Esophagus (tissue), 2 donors: ENCODE measurements around the gene TIAM1. TPM values are rescaled to one million over a fixed set of nuclear protein-coding genes. Genes with fewer than 3 reads are reported as not detected.

Experiments
- H3K27ac ChIP-seq, 2 donors: one replicate each; pipeline ENCODE4 v1.5.1; 2013; ENCODE audit warnings: low read depth in 2 of 2, mild to moderate bottlenecking in 2 of 2, inconsistent platforms in 1 of 2, low read length in 1 of 2, moderate library complexity in 1 of 2
- H3K27me3 ChIP-seq, 2 donors: one replicate each; pipeline ENCODE4 v1.6.1; 2013; ENCODE audit warnings: low read length in 2 of 2, control low read depth in 1 of 2, mild to moderate bottlenecking in 1 of 2; ENCODE audit not compliant: insufficient read depth in 2 of 2, control insufficient read depth in 1 of 2
- H3K36me3 ChIP-seq, 2 donors: one replicate each; pipeline ENCODE4 v1.6.1; 2013; ENCODE audit warnings: low read length in 1 of 2; ENCODE audit not compliant: control insufficient read depth in 2 of 2, insufficient read depth in 2 of 2
- H3K4me1 ChIP-seq, 2 donors: one replicate each; pipeline ENCODE4 v1.6.1; 2013; ENCODE audit warnings: low read length in 1 of 2; ENCODE audit not compliant: control insufficient read depth in 2 of 2, insufficient read depth in 2 of 2
- H3K4me3 ChIP-seq, 2 donors: one replicate each; pipeline ENCODE4 v1.5.1; 2013; ENCODE audit warnings: low read length in 2 of 2, mild to moderate bottlenecking in 2 of 2, low read depth in 1 of 2, moderate library complexity in 1 of 2
- H3K9me3 ChIP-seq, 2 donors: one replicate each; pipeline ENCODE4 v1.6.1; 2013; ENCODE audit warnings: mild to moderate bottlenecking in 2 of 2, low read depth in 1 of 2, low read length in 1 of 2, moderate library complexity in 1 of 2; ENCODE audit not compliant: control insufficient read depth in 2 of 2, insufficient read depth in 1 of 2
- WGBS, 2 donors: extraction: QIAGEN DNeasy Blood & Tissue Kit; methylation state at CpG; one replicate each; pipeline ENCODE4 v1.1.7; 2013; 5-methylcytosine and 5-hydroxymethylcytosine counted together
- polyA plus RNA-seq, 2 donors: library from polyadenylated mRNA; stranded (reverse); fragments of 200-250 nt; gene quantifications; one replicate each; pipeline ENCODE4 v1.2.3, GENCODE V29; 2013
- donor health status: healthy with polysubstance abuse.
- donor health status: Bipolar disorder and iron deficiency.

TIAM1 gene
- polyA plus RNA-seq, 2 donors: 19.5 to 24.3 TPM

DNA sequence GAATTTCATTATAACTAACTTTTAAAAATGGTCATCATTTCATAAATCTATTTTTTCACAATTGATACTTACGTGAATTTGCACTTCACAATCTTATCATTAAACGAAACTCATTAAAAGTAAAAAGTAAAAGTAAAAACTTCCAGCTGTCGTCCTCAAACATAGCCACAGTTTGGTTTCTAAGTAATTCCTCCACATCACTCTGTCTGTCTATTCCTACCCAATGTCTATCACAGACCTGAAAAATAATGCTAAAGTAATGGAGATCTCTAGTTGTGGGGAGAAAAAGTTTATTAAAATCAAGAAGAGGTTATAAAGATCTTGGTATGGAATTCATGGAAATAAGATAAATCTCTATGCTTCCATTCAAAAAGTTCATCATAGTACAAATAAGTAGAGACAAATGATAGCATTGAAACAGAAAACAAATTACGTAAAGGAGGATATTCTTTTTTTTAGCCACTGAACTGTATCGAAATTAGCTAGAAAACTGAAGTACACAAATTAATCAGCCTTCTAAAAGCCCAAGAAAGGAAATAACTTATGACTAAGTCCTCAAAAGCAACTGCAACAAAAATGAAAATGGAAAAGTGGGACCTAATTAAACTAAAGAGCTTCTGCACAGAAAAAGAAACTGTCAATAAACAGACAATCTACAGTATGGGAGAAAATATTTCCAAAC lies 148.6 kb downstream of the TIAM1 start:
- Histone ChIP-seq H3K36me3 (peaks cover 0 to 3% of the 10 kb centered on the region in 2 donors), H3K4me1 (peaks cover 0 to 3% of the 10 kb centered on the region in 2 donors), H3K27me3 (no peaks in the 10 kb centered on the region), H3K4me3 (no peak overlapping the region), H3K9me3 (no peaks in the 10 kb centered on the region), H3K27ac (no peak overlapping the region)
- WGBS, 2 donors: 64 to 75% methylated on average over 5 of the region's 5 CpGs

DNA sequence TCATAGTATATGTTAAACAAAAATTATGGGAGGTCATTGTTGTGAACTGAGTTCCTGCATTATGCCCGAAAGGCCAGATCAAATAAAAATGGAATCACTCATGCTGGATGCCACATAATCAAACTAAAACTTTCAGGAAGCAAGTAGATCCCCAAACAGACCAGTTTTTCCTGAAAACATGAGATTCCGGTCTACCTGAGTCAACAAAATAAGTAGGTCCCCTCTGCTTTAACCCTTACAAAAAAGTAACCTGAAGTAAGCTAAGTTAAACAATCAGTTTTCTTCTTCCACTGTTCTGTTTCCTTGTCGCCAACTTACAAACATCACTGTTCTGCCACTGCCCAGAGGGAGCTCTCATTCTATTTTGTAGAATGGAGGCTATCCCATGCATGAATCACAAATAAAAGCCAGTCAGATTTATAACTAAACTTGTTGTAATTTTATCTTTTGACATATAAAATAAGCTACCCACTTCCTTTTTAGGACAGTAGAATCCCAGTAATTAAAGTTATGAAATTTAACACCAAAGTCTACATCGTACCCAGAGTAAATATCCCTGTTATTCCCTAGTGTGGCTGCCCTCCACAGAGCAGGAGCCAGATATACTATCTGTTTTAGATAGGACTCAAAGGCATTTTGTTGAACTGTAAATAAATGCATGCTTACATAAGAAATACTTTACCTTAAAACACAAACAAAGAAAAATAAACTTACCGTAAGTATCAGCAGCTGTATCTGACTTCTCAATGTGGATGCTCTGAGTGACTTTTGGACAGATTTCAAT lies 149.4 kb downstream of the TIAM1 start:
- Histone ChIP-seq H3K4me3 (no peak overlapping the region), H3K4me1 (peaks cover 0 to 3% of the 10 kb centered on the region in 2 donors), H3K27me3 (no peaks in the 10 kb centered on the region), H3K9me3 (no peaks in the 10 kb centered on the region), H3K36me3 (peaks cover 0 to 3% of the 10 kb centered on the region in 2 donors), H3K27ac (no peak overlapping the region)
- WGBS, 2 donors: 73 to 76% methylated on average over 5 of the region's 5 CpGs

DNA sequence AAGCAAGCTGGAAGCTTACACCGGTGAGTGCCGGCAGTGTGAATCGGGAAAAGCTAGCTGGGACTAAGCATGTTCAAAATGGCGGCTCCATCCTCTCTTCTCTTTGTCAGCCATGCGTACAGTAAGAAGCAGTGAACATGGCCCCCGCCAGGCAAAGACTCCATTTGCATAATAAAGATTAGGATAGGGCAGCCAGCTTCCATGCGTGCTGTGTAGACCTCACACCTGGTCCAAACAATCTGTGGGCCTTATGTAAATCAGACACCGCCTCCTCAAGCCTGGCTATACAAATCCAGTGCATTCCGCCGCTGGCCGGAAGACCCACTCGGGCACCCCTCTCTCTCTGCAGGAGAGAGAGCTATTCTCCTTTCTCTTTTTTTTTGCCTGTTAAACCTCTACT lies 150.3 kb downstream of the TIAM1 start:
- 93 to 98% methylated on average over 12 of the region's 12 CpGs for WGBS, 2 donors
- H3K4me3 ChIP-seq: no peak overlapping the region
- H3K9me3 ChIP-seq: no peaks in the 10 kb centered on the region
- peaks cover 0 to 3% of the 10 kb centered on the region in 2 donors for H3K4me1 ChIP-seq
- no peak overlapping the region for H3K27ac ChIP-seq
- no peaks in the 10 kb centered on the region for H3K27me3 ChIP-seq
- H3K36me3 ChIP-seq: no peaks in the 10 kb centered on the region

DNA sequence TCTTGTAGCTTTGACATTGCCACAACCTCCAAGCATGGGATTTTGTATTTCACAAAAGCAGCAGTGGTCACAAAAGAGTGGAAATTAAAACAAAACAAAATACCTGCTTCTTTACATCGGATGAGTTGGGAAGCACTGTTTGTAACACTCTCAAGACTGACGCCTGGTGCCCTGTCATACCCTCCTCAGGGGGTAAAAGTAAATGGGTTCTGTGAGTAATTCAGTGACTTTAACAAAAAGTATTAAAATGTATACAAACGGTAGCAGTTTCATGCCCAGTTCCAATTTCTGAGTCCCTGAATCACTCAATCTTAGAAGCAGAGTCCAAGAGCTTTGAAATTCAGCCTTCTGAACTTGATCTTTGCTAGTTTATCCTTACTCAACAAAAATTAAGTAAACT lies 152.5 kb downstream of the TIAM1 start:
- Histone ChIP-seq H3K27me3 (no peaks in the 10 kb centered on the region), H3K9me3 (no peaks in the 10 kb centered on the region), H3K4me1 (peaks cover 0 to 3% of the 10 kb centered on the region in 2 donors), H3K4me3 (no peak overlapping the region), H3K27ac (no peak overlapping the region), H3K36me3 (no peaks in the 10 kb centered on the region)
- WGBS, 2 donors: 85 to 90% methylated on average over 3 of the region's 3 CpGs

DNA sequence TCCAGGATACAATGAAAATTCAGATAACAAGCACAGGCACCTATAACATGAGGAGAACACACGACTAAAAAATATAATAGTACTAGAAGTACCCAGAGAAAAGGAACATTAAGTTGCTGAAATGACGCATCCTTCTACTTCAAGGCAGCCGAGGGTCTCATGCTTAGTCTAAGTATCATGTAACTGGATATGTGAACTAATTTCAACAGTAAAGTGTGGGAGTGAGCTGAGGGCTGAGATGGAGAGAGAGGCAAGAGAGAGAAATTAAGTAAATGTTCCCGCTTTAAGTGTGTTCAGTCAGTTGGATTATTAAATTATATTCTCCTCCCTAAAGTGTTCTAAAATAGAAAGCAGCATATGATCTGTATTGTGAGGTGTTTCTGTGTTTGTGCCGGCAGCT lies 153.5 kb downstream of the TIAM1 start:
- Histone ChIP-seq H3K9me3 (no peaks in the 10 kb centered on the region), H3K4me3 (no peak overlapping the region), H3K27ac (no peak overlapping the region), H3K27me3 (no peaks in the 10 kb centered on the region), H3K36me3 (no peaks in the 10 kb centered on the region), H3K4me1 (peaks cover 0 to 3% of the 10 kb centered on the region in 2 donors)
- WGBS, 2 donors: 87 to 90% methylated on average over 5 of the region's 5 CpGs

DNA sequence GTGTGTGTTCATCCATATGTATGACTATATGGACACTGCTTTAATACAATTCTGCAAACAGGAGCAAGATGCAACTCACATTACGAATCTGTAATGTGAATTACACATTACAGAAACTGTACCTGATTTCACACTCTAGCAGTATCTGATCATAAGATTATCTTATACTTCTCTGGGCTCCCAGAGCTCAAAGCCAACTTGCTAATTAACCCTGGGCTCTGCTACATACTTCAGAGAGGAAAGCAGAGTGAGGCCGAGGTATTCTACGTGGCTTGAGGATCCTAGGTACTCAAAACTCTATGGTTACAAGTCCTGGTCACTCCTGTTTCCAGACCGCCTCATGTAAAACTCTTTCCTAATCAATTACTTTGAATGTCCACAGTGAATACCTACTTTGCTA lies 156.6 kb downstream of the TIAM1 start:
- Histone ChIP-seq H3K9me3 (no peaks in the 10 kb centered on the region), H3K4me1 (no peaks in the 10 kb centered on the region), H3K27ac (no peak overlapping the region), H3K4me3 (no peak overlapping the region), H3K36me3 (peaks cover 3 to 5% of the 10 kb centered on the region in 2 donors), H3K27me3 (no peaks in the 10 kb centered on the region)
- WGBS, 2 donors: 83 to 90% methylated on average over 4 of the region's 4 CpGs

DNA sequence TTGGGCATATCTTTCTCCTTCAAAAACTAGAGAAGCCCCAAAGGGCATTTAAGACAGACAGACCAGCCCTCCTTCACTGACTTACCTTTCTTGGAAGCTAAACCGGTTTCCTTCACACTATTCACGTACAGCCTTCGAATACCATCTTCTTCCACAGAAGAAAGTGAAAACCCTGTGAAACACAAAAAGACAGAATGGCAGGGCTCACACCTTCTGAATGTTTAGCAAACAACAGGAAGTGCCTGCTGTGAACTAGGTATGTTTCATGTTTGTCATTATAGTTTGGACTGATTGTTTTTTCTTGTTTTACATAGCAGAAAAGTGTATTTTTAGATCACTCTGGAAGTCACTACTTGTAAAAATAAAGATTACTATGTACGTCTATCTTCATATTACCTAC lies 157.1 kb downstream of the TIAM1 start:
- H3K4me3 ChIP-seq: no peak overlapping the region
- H3K36me3 ChIP-seq: peaks cover 3 to 5% of the 10 kb centered on the region in 2 donors
- no peaks in the 10 kb centered on the region for H3K27me3 ChIP-seq
- H3K4me1 ChIP-seq: no peaks in the 10 kb centered on the region
- WGBS, 2 donors: 79 to 80% methylated on average over 4 of the region's 4 CpGs
- no peak overlapping the region for H3K27ac ChIP-seq
- no peaks in the 10 kb centered on the region for H3K9me3 ChIP-seq

DNA sequence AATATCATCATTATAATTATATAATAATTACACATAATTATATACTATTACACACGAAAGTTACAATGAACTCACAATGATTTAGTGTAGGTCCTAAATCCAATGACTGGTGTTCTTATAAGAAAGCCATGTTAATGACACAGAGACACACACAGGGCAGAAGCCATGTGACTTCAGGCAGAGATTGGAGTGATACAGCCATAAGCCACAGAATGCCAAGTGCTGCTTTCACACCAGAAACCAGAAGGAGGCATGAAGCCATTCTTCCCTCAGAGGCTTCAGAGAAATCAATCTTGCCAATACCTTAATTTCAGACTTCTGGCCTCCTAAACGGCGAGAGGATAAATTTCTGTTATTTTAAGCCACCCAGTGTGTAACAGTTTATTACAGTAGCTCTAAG lies 158.4 kb downstream of the TIAM1 start:
- H3K36me3 ChIP-seq: peaks cover 3 to 5% of the 10 kb centered on the region in 2 donors

DNA sequence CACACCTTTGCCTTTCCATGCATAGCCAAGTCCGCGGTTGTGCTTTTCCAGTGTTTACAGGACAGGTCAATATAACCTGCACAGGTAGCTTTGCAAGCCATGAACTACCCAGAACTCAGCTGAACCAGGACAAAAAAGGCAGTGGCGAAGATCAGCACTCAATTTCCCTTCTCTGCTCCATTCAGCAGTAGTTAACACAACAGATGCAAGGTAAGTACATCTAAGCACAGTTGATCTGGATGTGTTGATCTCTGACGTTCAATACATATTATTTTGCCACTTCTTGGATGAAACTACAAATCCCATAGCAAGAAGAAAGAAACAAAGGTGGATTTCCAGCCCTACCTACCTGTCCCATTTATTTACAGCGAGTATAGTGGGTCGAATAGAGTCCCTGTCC lies 159.2 kb downstream of the TIAM1 start:
- peaks cover 3 to 5% of the 10 kb centered on the region in 2 donors for H3K36me3 ChIP-seq
- 87 to 90% methylated on average over 6 of the region's 6 CpGs for WGBS, 2 donors

More for the DNA sequence above, 158.4 kb downstream of the TIAM1 start:
- Histone ChIP-seq H3K27me3 (no peaks in the 10 kb centered on the region), H3K4me3 (no peak overlapping the region), H3K27ac (no peak overlapping the region), H3K4me1 (no peaks in the 10 kb centered on the region), H3K9me3 (no peaks in the 10 kb centered on the region)
- WGBS, 2 donors: 87 to 89% methylated on average over 3 of the region's 3 CpGs

More for the DNA sequence above, 159.2 kb downstream of the TIAM1 start:
- Histone ChIP-seq H3K27me3 (no peaks in the 10 kb centered on the region), H3K4me1 (no peaks in the 10 kb centered on the region), H3K9me3 (no peaks in the 10 kb centered on the region), H3K27ac (no peak overlapping the region), H3K4me3 (no peak overlapping the region)
